ENCODE results near the gene CD81. TPM values are rescaled to one million over a fixed set of nuclear protein-coding genes. Genes with fewer than 3 reads are reported as not detected.
"Not testable (repeated sequence)": the region's sequence is repeated elsewhere in the genome, so short reads cannot be mapped to it uniquely, and the experiment has no call there.

Gene CD81, protein sequence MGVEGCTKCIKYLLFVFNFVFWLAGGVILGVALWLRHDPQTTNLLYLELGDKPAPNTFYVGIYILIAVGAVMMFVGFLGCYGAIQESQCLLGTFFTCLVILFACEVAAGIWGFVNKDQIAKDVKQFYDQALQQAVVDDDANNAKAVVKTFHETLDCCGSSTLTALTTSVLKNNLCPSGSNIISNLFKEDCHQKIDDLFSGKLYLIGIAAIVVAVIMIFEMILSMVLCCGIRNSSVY
- 149 and 156 TPM in 2 replicates for total RNA-seq

- intact Hi-C loops (cut with micrococcal nuclease): loop anchor here (1.0 to 2.0 kb wide), 2 partner anchors 23 to 74 kb away; partner anchors contain the start of genes TSPAN32 and TSSC4
These were observed at the start of gene CD81 for GRCh38 chr11:2376751-2377451. TSS of gene CD81 (plus strand) at chr11:2377310. CDS start at chr11:2377550, 240 bp downstream.

DNA sequence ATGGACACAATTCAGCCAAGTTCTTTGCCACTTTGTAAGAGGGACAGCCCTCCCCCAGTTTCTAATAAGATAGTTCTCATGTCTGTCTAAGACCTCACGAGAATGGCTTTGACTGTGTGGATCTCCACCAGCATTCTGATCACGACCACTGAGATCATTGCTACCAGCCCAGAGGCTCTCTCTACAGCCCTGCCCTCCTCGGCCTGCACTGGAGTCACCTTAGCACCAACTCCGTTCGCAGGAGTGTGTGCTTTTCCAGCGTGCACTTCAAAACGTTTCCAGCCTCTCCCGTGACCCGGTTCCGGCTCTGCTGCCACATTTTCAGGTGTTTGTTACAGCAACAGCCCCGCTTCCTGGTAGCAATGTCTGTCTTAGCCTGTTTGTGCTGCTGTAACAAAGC is 49.1 kb upstream of the CD81 start:
- intact Hi-C loops (cut with micrococcal nuclease): no loop called here

DNA sequence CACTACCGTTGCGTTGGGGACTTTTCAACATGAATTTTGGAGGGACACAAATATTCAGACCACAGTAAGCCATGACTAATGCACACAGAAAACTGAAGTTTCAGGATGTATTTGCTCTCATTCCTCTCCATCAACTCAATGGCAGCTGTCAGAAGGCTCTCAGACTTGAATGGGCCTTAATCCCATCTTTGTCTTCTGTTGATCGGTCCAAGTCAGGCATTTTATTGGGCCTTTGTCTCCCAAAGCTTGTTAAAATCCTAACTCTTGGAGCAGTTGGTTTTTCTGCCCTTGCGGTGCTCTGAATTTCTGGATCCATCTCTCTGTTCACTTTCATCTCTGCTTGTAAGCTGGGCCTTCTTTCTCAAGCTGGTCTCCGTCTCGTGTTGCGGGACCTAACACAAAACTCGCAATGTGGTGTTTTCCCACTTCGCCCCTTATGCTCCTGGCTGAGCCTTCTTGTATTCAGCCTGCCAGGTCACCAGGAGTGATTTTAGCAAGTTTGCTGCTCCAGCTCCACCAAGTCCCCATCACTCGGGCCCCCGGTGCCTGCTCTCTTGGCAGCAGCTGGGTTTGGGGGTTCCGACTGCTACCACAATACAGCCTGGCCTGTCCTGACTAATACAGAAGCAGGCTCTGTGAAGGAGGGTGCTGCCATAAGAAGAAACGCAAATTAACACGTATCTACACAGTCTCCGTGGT is 48.3 kb upstream of the CD81 start:
- intact Hi-C loops (cut with micrococcal nuclease): no loop called here

GRCh38 chr11:2329551-2329950 is 47.6 kb upstream of the CD81 start:
- intact Hi-C loops (cut with micrococcal nuclease): no loop called here

DNA sequence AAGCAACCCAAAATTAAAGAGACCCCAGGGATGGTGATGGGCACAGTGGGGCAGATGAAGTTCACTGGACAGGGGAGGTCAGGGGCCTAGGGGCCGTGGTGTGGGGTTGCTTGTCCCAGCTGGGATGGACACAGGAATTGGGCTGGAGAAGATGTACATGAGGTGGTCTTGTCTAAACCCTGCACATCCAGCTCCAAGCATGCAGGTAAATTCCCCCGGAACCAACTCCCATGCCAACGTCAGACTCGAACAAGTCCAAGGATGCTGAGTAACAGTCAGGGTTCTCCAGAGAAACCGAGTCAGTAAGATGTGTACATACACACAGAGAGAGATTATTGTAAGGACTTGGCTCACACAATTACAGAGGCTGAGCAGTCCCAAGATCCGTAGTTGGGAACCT is 46.4 kb upstream of the CD81 start:
- intact Hi-C loops (cut with micrococcal nuclease): no loop called here

- intact Hi-C loops (cut with micrococcal nuclease): no loop called here
These were observed 45.7 kb upstream of the CD81 start for GRCh38 chr11:2331404-2331803.

DNA sequence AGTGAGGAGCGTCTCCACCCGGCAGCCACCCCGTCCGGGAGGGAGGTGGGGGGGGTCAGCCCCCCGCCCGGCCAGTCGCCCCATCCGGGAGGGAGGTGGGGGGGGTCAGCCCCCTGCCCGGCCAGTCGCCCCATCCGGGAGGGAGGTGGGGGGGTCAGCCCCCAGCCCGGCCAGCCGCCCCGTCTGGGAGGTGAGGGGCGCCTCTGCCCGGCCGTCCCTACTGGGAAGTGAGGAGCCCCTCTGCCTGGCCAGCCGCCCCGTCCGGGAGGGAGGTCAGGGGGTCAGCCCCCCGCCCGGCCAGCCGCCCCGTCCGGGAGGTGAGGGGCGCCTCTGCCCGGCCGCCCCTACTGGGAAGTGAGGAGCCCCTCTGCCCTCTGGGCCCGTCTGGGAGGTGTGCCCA is 44.5 kb upstream of the CD81 start:
- intact Hi-C loops (cut with micrococcal nuclease): not testable (repeated sequence)

GRCh38 chr11:2333486-2334205 is 43.5 kb upstream of the CD81 start:
- intact Hi-C loops (cut with micrococcal nuclease): not testable (repeated sequence)

DNA sequence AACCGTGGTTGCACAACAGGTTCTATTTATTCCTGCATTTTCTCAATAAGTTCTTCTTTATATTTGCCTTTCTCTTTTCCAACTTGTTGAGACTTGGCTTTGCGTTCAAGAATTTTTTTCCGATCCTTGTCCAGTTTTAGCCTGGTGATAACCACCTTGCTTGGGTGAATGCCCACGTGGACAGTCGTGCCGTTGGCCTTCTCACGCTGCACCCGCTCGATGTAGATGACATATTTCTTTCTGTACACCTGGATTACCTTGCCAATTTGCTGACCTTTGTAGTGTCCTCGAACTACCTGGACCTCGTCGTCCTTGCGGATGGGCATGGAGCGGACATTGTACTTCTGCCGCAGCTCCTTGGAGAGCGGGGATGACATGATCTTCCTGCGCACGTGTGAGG is 41.8 kb upstream of the CD81 start:
- intact Hi-C loops (cut with micrococcal nuclease): not testable (repeated sequence)

DNA sequence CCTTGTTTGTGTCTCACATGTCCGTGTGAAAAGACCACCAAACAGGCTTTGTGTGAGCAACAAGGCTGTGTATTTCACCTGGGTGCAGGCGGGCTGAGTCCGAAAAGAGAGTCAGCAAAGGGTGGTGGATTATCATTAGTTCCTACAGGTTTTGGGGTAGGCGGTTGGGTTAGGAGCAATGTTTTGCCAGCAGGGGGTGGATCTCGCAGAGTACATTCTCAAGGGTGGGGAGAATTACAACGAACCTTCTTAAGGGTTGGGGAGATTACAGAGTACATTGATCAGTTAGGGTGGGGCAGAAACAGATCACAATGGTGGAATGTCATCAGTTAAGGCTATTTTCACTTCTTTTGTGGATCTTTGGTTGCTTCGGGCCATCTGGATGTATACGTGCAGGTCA is 38.4 kb upstream of the CD81 start:
- intact Hi-C loops (cut with micrococcal nuclease): not testable (repeated sequence)

- intact Hi-C loops (cut with micrococcal nuclease): no loop called here
These were observed 34.6 kb upstream of the CD81 start for GRCh38 chr11:2342557-2342956.

GRCh38 chr11:2342981-2343380 is 34.1 kb upstream of the CD81 start:
- intact Hi-C loops (cut with micrococcal nuclease): no loop called here

- intact Hi-C loops (cut with micrococcal nuclease): no loop called here
These were observed 33.6 kb upstream of the CD81 start for GRCh38 chr11:2343502-2343901.

DNA sequence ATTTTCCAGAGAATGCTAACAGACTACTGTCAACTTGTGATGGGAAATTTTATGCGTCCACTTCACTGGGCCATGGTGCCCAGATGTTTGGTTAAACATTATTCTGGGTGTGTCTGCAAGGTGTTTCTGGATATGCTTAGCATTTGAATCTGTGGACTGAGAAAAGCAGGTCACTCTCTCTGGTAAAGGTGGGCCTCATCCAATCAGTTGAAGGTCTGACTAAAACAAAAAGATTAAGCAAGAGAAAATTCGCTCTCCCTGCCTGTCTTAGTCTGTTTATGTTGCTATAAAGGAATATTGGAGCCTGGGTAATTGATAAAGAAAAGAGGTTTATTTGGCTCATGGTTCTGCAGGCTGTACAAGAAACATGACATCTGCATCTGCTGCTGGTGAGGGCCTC is 32.1 kb upstream of the CD81 start:
- intact Hi-C loops (cut with micrococcal nuclease): no loop called here

DNA sequence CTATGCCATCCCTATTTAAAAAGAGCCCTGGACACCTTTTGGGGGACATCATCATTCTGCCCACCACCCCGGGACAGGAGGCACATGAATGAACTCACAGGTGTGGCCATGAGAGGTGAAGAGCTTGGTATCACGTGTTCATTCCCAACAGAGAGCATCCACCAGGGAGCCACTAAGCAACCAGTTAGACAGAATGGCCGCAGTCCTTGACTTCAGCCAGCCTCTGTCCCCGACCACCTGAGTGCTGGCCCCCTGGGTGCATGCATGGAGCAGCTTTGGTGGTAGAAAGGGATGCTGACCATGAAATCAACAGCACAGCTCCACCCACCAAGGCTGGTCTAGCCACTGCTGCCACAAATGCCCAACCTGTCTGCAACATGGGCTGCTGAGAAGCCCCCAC is 31.1 kb upstream of the CD81 start:
- intact Hi-C loops (cut with micrococcal nuclease): no loop called here

DNA sequence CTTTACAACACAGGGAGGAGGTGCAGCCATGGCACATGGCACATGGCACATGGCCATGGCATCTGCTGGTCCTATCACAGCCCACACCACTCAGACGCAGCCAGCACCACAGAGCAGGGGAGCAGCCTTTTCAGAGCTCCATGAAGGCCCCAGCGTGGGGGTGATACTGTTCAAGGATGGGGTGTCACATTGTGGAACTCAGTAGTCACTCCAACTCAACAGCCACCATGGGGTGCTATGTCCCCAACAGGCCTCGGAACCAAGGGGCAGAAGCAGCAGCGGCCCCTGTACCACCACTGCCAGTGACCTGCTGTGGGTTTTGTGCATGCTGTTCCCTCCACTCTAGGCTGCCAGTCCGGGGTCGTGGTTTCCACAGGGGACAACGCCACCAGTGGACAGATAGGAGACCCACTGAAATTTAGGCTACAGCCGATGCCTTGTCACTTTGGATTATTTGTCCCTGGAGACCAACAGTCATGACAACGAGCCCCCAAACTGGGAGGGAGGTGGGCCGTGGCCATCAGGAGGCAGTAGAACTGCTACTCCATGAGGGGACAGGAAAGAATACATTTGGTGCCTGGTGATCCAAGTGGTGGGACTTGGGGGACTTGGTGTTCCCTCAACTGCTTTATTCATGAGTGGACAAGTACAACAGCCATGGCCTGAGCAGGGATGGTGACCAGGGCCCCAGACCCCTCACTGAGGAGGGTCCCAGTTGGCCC is 30.4 kb upstream of the CD81 start:
- intact Hi-C loops (cut with micrococcal nuclease): no loop called here

DNA sequence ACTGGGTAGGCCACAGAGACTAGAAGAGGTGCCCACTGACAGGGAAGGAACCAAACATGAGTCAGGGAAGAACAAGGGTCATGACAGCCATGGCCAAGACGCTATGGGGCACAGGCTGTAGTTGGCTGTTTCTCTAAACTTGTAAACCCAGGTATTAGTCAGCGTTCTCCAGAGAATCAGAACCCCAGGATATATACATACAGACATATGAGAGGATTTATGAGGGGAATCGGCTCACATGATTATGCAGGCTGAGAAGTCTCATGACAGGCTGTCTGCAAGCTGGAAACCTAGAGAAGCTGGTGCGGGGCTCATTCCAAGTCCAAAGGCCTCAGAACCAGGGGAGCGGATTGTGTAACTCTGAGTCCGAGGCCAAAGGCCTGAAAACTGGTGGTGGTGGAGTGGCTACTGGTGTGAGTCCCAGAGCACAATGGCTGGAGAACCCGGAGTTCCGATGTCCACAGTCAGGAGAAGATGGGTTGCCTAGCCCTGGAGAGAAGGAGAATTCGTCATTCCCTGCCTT is 29.7 kb upstream of the CD81 start:
- intact Hi-C loops (cut with micrococcal nuclease): no loop called here

DNA sequence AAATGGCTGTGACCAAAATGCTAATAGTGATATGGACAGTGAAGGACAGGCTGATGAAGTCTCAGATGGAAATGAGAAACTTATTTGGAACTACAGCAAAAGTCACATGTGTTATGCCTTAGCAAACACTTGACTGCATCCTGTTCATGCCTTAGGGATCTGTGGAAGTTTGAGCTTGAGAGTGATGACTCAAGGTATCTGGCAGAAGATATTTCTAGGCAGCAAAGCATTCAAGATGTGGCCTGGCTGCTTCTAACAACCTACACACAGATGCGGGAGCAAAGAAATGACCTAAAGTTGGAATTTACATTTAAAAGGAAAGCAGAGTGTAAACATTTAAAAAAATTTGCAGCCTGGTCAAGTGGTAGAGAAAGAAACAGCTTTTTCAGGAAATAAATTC is 28.1 kb upstream of the CD81 start:
- intact Hi-C loops (cut with micrococcal nuclease): no loop called here

- intact Hi-C loops (cut with micrococcal nuclease): no loop called here
These were observed 25.4 kb upstream of the CD81 start for GRCh38 chr11:2351701-2352100.

GRCh38 chr11:2352420-2352819 is 24.7 kb upstream of the CD81 start:
- intact Hi-C loops (cut with micrococcal nuclease): no loop called here

Data from T-helper 2 cell treated with Interferon-gamma antibody and Interleukin-4, amounts not matched to agents 100 ng/mL and 5 ng/mL, for 36 hours (primary cell).